ENCODE measurements around the gene TNFRSF1B.

TNFRSF1B gene

GRCh38 chr1:12232221-12232620, 65.4 kb downstream of the TNFRSF1B start:
- TF ChIP-seq CTCF (IDR thresholded peaks at IDR 0.05): no peak
- Histone ChIP-seq H3K4me1 (ENCODE audit: control insufficient read depth in 1 of 2, insufficient read depth in 1 of 2, low read depth in 1 of 2, low read length in 1 of 2) (peaks cover 13 to 19% of the 10 kb centered on the region in 2 experiments), H3K36me3 (peaks cover 30% of the 10 kb centered on the region), H3K27me3 (no peaks in the 10 kb centered on the region), H3K27ac (no peak overlapping the region), H3K9me3 (no peaks in the 10 kb centered on the region), H3K4me3 (ENCODE audit: low read depth in 1 of 2, low read length in 1 of 2) (no peak overlapping the region)

DNA sequence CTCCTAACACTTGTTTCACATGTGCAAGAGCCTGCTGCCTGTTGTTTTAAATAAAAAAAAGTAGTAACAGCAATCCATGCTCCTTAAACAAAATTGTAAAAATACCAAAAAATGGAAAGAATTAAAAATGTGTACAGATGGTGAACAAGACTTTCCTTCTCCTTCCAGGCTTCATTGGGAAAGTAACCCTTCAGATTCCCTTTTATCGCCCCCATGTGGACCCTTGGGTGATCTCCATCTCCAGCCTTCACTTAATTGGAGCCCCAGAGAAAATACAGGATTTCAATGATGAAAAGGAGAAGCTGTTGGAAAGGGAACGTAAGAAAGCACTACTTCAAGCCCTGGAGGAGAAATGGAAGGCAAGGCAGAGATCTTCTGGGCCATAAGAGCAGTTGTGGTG, 77.3 kb downstream of the TNFRSF1B start:
- no peak overlapping the region for H3K27ac ChIP-seq
- no peak for TF ChIP-seq CTCF (IDR thresholded peaks at IDR 0.05)
- H3K9me3 ChIP-seq: no peaks in the 10 kb centered on the region
- H3K4me3 ChIP-seq (ENCODE audit: low read depth in 1 of 2, low read length in 1 of 2): no peak overlapping the region
- peaks cover 73% of the 10 kb centered on the region for H3K36me3 ChIP-seq
- no peaks in the 10 kb centered on the region for H3K4me1 ChIP-seq (ENCODE audit: control insufficient read depth in 1 of 2, insufficient read depth in 1 of 2, low read depth in 1 of 2, low read length in 1 of 2)
- H3K27me3 ChIP-seq: no peaks in the 10 kb centered on the region

GRCh38 chr1:12244585-12244984, 77.8 kb downstream of the TNFRSF1B start:
- no peaks in the 10 kb centered on the region for H3K27me3 ChIP-seq
- TF ChIP-seq CTCF (IDR thresholded peaks at IDR 0.05): no peak
- no peak overlapping the region for H3K4me3 ChIP-seq (ENCODE audit: low read depth in 1 of 2, low read length in 1 of 2)
- no peaks in the 10 kb centered on the region for H3K9me3 ChIP-seq
- no peaks in the 10 kb centered on the region for H3K4me1 ChIP-seq (ENCODE audit: control insufficient read depth in 1 of 2, insufficient read depth in 1 of 2, low read depth in 1 of 2, low read length in 1 of 2)
- H3K36me3 ChIP-seq: peaks cover 78% of the 10 kb centered on the region
- no peak overlapping the region for H3K27ac ChIP-seq

DNA sequence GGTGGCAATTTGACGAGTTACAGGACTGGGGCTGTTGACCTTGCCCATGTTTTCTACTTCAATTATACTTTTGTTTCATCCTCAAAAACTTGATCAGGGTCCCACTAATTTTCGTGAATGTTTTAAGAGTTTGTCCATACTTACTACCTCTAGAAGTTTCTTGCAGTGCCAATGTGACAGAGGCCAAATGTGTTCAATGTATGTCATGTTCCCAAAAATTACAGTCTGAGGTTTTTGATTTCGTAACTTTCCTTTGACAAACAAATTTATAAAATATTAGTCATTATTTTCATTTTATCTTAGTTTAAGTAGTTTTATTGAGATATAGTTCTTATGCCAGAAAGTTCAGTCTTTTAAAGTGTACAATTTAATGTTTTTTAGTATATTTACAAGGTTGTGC, 78.3 kb downstream of the TNFRSF1B start:
- no peak for TF ChIP-seq CTCF (IDR thresholded peaks at IDR 0.05)
- H3K27ac ChIP-seq: no peak overlapping the region

DNA sequence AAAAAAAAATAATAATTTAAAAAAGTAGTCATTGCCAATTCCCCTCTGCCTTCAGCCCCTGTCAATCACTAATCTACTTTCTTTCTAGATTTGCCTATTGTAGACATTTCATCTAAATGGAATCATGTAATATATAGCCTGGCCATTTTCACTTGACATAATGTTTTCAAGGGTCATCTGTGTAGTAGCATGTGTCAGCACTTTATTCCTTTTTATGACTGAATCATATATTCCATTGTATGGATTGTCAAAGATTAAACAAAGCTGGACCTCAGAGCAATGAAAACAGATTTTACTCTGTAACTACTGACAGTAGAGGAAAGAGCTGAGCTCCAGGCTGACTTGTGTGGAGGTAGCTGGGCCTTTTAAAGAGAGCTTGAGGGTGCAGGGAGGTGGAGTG, 78.9 kb downstream of the TNFRSF1B start:
- peaks cover 89% of the 10 kb centered on the region for H3K36me3 ChIP-seq
- TF ChIP-seq CTCF (IDR thresholded peaks at IDR 0.05): no peak

More for the DNA sequence above, 78.3 kb downstream of the TNFRSF1B start:
- Histone ChIP-seq H3K36me3 (peaks cover 83% of the 10 kb centered on the region), H3K4me1 (ENCODE audit: control insufficient read depth in 1 of 2, insufficient read depth in 1 of 2, low read depth in 1 of 2, low read length in 1 of 2) (no peaks in the 10 kb centered on the region), H3K4me3 (ENCODE audit: low read depth in 1 of 2, low read length in 1 of 2) (no peak overlapping the region), H3K27me3 (no peaks in the 10 kb centered on the region), H3K9me3 (no peaks in the 10 kb centered on the region)

DNA sequence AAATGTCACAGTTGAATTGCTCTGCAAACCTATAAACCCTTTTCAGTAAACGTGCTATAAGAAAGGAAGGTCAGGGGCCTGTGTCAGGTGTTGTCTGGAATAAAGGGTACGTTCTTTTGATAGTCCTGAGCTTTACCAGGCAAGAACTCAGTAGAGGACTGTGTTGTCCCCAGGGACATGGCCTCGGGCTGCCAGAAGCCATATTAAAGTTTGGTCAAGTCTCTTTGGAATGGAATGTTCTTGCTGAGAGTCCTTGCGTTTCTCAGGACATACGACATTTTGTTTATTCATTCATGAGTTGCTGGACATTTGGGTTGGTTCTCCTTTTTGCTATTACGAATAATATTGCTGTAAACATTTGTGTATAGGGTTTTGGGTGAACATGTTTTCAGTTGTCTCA, 79.8 kb downstream of the TNFRSF1B start:
- Histone ChIP-seq H3K4me3 (ENCODE audit: low read depth in 1 of 2, low read length in 1 of 2) (no peak overlapping the region), H3K36me3 (peaks cover 88% of the 10 kb centered on the region), H3K9me3 (no peaks in the 10 kb centered on the region), H3K27me3 (no peaks in the 10 kb centered on the region), H3K4me1 (ENCODE audit: control insufficient read depth in 1 of 2, insufficient read depth in 1 of 2, low read depth in 1 of 2, low read length in 1 of 2) (no peaks in the 10 kb centered on the region), H3K27ac (no peak overlapping the region)
- no peak for TF ChIP-seq CTCF (IDR thresholded peaks at IDR 0.05)

More for the DNA sequence above, 78.9 kb downstream of the TNFRSF1B start:
- Histone ChIP-seq H3K27me3 (no peaks in the 10 kb centered on the region), H3K4me1 (ENCODE audit: control insufficient read depth in 1 of 2, insufficient read depth in 1 of 2, low read depth in 1 of 2, low read length in 1 of 2) (no peaks in the 10 kb centered on the region), H3K4me3 (ENCODE audit: low read depth in 1 of 2, low read length in 1 of 2) (no peak overlapping the region), H3K27ac (no peak overlapping the region), H3K9me3 (no peaks in the 10 kb centered on the region)

All from neutrophil (primary cell).